HepG2 (cell line): ENCODE measurements around the gene ZBTB7C.

Source experiments
- ATF2 ChIP-seq: sonication (generic); formaldehyde crosslinking; IDR thresholded peaks from 2 replicates; pipeline ENCODE4 v1.4.0; 2020; ENCODE audit warnings: missing genetic modification reagents
- ATF6 ChIP-seq: sonication (generic); formaldehyde crosslinking; conservative IDR thresholded peaks from 2 replicates; pipeline ENCODE4 v1.4.0; 2020; ENCODE audit warnings: missing genetic modification reagents
- CTCF ChIP-seq: sonication (generic); formaldehyde crosslinking; IDR thresholded peaks from 2 replicates; pipeline ENCODE4 v1.5.0; 2020; ENCODE audit warnings: mild to moderate bottlenecking, missing genetic modification reagents, moderate library complexity
- PHF5A ChIP-seq: IDR thresholded peaks from one replicate; pipeline ENCODE4 v1.6.1; 2018; ENCODE audit warnings: low read depth, missing genetic modification reagents; ENCODE audit not compliant: unreplicated experiment
- ZBTB49 ChIP-seq: sonication (generic); formaldehyde crosslinking; IDR thresholded peaks from 2 replicates; pipeline ENCODE4 v1.4.0; 2020; ENCODE audit warnings: missing genetic modification reagents, borderline replicate concordance
- ZFP36 ChIP-seq: fragments of 150-350 bp; IDR thresholded peaks from 2 replicates; pipeline ENCODE4 v1.6.1; 2018; ENCODE audit warnings: borderline replicate concordance, low read length, low read depth; ENCODE audit not compliant: partially characterized antibody
- ZNF234 ChIP-seq: sonication (generic); formaldehyde crosslinking; conservative IDR thresholded peaks from 2 replicates; pipeline ENCODE4 v1.5.1; 2020; ENCODE audit warnings: mild to moderate bottlenecking, missing genetic modification reagents
- TF ChIP-seq, protein P1 (sequence below): IDR thresholded peaks from 2 replicates; pipeline ENCODE4 v1.6.1; 2016

GRCh38 chr18:48159816-48160215 is 249.4 kb downstream of the ZBTB7C start:
- TF ChIP-seq PHF5A (CRISPR knock-in tag) (no peak), ZBTB49 (CRISPR knock-in tag) (no peak), ATF2 (CRISPR knock-in tag) (no peak), ZNF234 (CRISPR knock-in tag) (no peak), CTCF (CRISPR knock-in tag) (no peak), ATF6 (CRISPR knock-in tag) (no peak), ZFP36 (no peak)
- TF ChIP-seq, protein P1, sequence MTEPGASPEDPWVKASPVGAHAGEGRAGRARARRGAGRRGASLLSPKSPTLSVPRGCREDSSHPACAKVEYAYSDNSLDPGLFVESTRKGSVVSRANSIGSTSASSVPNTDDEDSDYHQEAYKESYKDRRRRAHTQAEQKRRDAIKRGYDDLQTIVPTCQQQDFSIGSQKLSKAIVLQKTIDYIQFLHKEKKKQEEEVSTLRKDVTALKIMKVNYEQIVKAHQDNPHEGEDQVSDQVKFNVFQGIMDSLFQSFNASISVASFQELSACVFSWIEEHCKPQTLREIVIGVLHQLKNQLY = no peak
